ENCODE data around the gene RNF183. TPM values are rescaled to one million over a fixed set of nuclear protein-coding genes. Genes with fewer than 3 reads are reported as not detected.

RNF183 gene
- total and polyA plus RNA-seq, 10 donors: 0.06 to 0.35 (median 0.08) TPM; not detected in 6

GRCh38 chr9:113311961-113312360, 8.8 kb upstream of the RNF183 start:
- Histone ChIP-seq H3K9me3 (no peaks in the 10 kb centered on the region), H3K4me1 (no peaks in the 10 kb centered on the region), H3K4me3 (no peak overlapping the region), H3K27me3 (replicated peaks in 1 of 7) (no peaks in the 10 kb centered on the region), H3K27ac (no peak overlapping the region), H3K36me3 (no peaks in the 10 kb centered on the region)
- 83 to 92% (median 86%) methylated on average over 3 of the region's 3 CpGs for WGBS, 5 donors
- TF ChIP-seq POLR2AphosphoS5 (IDR thresholded peaks at IDR 0.05) (no peak), POLR2A (IDR thresholded peaks at IDR 0.05) (no peak), CTCF (IDR thresholded peaks at IDR 0.05 in 8 of 11, conservative IDR thresholded peaks at IDR 0.05 in 3 of 11) (no peak)
- intact Hi-C loops (cut with DNase I; ENCODE audit: low total_unique reads): no loop called here
- DNase-seq: no peak

GRCh38 chr9:113310538-113310937, 7.4 kb upstream of the RNF183 start:
- no peaks in the 10 kb centered on the region for H3K27me3 ChIP-seq (replicated peaks in 1 of 7)
- H3K4me1 ChIP-seq: no peaks in the 10 kb centered on the region
- intact Hi-C loops (cut with DNase I; ENCODE audit: low total_unique reads): no loop called here
- no peaks in the 10 kb centered on the region for H3K9me3 ChIP-seq
- WGBS, 5 donors: 51 to 71% (median 67%) methylated on average over 3 of the region's 3 CpGs
- TF ChIP-seq POLR2A (IDR thresholded peaks at IDR 0.05): no peak
- TF ChIP-seq CTCF (IDR thresholded peaks at IDR 0.05 in 8 of 11, conservative IDR thresholded peaks at IDR 0.05 in 3 of 11): no peak
- TF ChIP-seq POLR2AphosphoS5 (IDR thresholded peaks at IDR 0.05): no peak
- DNase-seq: no peak
- H3K4me3 ChIP-seq: no peak overlapping the region
- H3K36me3 ChIP-seq: no peaks in the 10 kb centered on the region
- no peak overlapping the region for H3K27ac ChIP-seq

GRCh38 chr9:113309204-113309813, 6.1 kb upstream of the RNF183 start:
- peaks cover 0 to under 1% (median 0%) of the 10 kb centered on the region in 7 donors for H3K27me3 ChIP-seq (replicated peaks in 1 of 7)
- H3K36me3 ChIP-seq: no peaks in the 10 kb centered on the region
- H3K4me3 ChIP-seq: no peak overlapping the region
- H3K27ac ChIP-seq: no peak overlapping the region
- TF ChIP-seq POLR2A (IDR thresholded peaks at IDR 0.05): no peak
- peak in 8 of 11 experiments; percentile 18 to 59 (median 41) for TF ChIP-seq CTCF (IDR thresholded peaks at IDR 0.05 in 8 of 11, conservative IDR thresholded peaks at IDR 0.05 in 3 of 11)
- no peaks in the 10 kb centered on the region for H3K9me3 ChIP-seq
- WGBS, 5 donors: 7 to 17% (median 16%) methylated on average over 2 of the region's 2 CpGs
- DNase-seq: no peak
- intact Hi-C loops (cut with DNase I; ENCODE audit: low total_unique reads): no loop called here
- no peaks in the 10 kb centered on the region for H3K4me1 ChIP-seq

- WGBS, 5 donors: 76 to 87% (median 80%) methylated on average over 8 of the region's 8 CpGs
- Histone ChIP-seq H3K4me3 (no peak overlapping the region), H3K27ac (no peak overlapping the region), H3K27me3 (replicated peaks in 1 of 7) (peaks cover 0 to 5% (median 0%) of the 10 kb centered on the region in 7 donors), H3K4me1 (no peaks in the 10 kb centered on the region), H3K9me3 (no peaks in the 10 kb centered on the region), H3K36me3 (no peaks in the 10 kb centered on the region)
- no peak for DNase-seq
- TF ChIP-seq CTCF (IDR thresholded peaks at IDR 0.05 in 8 of 11, conservative IDR thresholded peaks at IDR 0.05 in 3 of 11) (no peak), POLR2A (IDR thresholded peaks at IDR 0.05) (no peak), POLR2AphosphoS5 (IDR thresholded peaks at IDR 0.05) (no peak)
- intact Hi-C loops (cut with DNase I; ENCODE audit: low total_unique reads): no loop called here
Observed at GRCh38 chr9:113307396-113307975, 4.3 kb upstream of the RNF183 start.

Measured in spleen (tissue), 11 donors.